Measurements from ENCODE around the gene ITGAV. TPM values are rescaled to one million over a fixed set of nuclear protein-coding genes. Genes with fewer than 3 reads are reported as not detected.

The ITGAV gene
- total and polyA plus RNA-seq, 2 of the 4 experiments (the other 2 are of a cell fraction), result 45.8 to 181 TPM

GRCh38 chr2:186696290-186696689 lies 106.4 kb downstream of the ITGAV start:
- POLR2A ChIA-PET (ENCODE audit: unreplicated experiment), result no interaction called here
- H3K4ac ChIP-seq (ENCODE audit: low read depth, low read length), result no peak overlapping the region
- no peak overlapping the region for H4K8ac ChIP-seq (ENCODE audit: low read depth in 2 of 2, low read length in 2 of 2)
- H2AK9ac ChIP-seq (replicated peaks; ENCODE audit: low read depth, low read length, poor library complexity), result no peak overlapping the region
- no peak for ATAC-seq (ENCODE audit: low read depth)
- no peak overlapping the region for H3K4me2 ChIP-seq (ENCODE audit: low read depth, low read length)
- H3K14ac ChIP-seq (replicated peaks; ENCODE audit: low read depth, low read length), result no peak overlapping the region
- H3K27me3 ChIP-seq (ENCODE audit: control insufficient read depth, insufficient read depth, low read length), result no peaks in the 10 kb centered on the region
- no peak overlapping the region for H2BK5ac ChIP-seq (ENCODE audit: low read depth, low read length, poor library complexity, severe bottlenecking)
- H3K23ac ChIP-seq (ENCODE audit: low read depth, low read length), result 0 out of 2 replicates have a peak overlapping the region, but pooled peaks have one; percentile 60
- no peak overlapping the region for H2BK15ac ChIP-seq (ENCODE audit: low read depth, low read length)
- no TSS peak for BruUV-seq (replicated peaks)
- no peak overlapping the region for H2BK20ac ChIP-seq (ENCODE audit: low read depth, low read length)
- TF ChIP-seq CHD1 (IDR thresholded peaks at IDR 0.05; ENCODE audit: low read depth, low read length) (no peak), SMC3 (IDR thresholded peaks at IDR 0.05; ENCODE audit: low read depth, low read length) (no peak), MAFK (IDR thresholded peaks at IDR 0.05; ENCODE audit: low read depth, low read length) (no peak), RAD21 (IDR thresholded peaks at IDR 0.05; ENCODE audit: low read length) (no peak), RFX5 (IDR thresholded peaks at IDR 0.05; ENCODE audit: low read depth, low read length) (no peak), RCOR1 (IDR thresholded peaks at IDR 0.05; ENCODE audit: insufficient replicate concordance, low read length) (no peak), BHLHE40 (IDR thresholded peaks at IDR 0.05; ENCODE audit: low read depth, low read length) (no peak), MAZ (IDR thresholded peaks at IDR 0.05; ENCODE audit: borderline replicate concordance, low read depth, low read length) (no peak), MXI1 (IDR thresholded peaks at IDR 0.05; ENCODE audit: borderline replicate concordance, low read depth, low read length) (no peak), CEBPB (IDR thresholded peaks at IDR 0.05; ENCODE audit: low read depth, low read length) (no peak), FOS (IDR thresholded peaks at IDR 0.05; ENCODE audit: low read depth, low read length) (no peak), NFE2L2 (IDR thresholded peaks at IDR 0.05; ENCODE audit: low read depth, low read length) (no peak), ELK1 (IDR thresholded peaks at IDR 0.05; ENCODE audit: borderline replicate concordance, low read depth, low read length) (no peak), POLR2A (IDR thresholded peaks at IDR 0.05; ENCODE audit: low read depth, low read length) (no peak)
- TF ChIP-seq, protein P1, sequence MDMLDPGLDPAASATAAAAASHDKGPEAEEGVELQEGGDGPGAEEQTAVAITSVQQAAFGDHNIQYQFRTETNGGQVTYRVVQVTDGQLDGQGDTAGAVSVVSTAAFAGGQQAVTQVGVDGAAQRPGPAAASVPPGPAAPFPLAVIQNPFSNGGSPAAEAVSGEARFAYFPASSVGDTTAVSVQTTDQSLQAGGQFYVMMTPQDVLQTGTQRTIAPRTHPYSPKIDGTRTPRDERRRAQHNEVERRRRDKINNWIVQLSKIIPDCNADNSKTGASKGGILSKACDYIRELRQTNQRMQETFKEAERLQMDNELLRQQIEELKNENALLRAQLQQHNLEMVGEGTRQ (IDR thresholded peaks at IDR 0.05; ENCODE audit: low read depth, low read length), result no peak
- TF ChIP-seq, protein P2, sequence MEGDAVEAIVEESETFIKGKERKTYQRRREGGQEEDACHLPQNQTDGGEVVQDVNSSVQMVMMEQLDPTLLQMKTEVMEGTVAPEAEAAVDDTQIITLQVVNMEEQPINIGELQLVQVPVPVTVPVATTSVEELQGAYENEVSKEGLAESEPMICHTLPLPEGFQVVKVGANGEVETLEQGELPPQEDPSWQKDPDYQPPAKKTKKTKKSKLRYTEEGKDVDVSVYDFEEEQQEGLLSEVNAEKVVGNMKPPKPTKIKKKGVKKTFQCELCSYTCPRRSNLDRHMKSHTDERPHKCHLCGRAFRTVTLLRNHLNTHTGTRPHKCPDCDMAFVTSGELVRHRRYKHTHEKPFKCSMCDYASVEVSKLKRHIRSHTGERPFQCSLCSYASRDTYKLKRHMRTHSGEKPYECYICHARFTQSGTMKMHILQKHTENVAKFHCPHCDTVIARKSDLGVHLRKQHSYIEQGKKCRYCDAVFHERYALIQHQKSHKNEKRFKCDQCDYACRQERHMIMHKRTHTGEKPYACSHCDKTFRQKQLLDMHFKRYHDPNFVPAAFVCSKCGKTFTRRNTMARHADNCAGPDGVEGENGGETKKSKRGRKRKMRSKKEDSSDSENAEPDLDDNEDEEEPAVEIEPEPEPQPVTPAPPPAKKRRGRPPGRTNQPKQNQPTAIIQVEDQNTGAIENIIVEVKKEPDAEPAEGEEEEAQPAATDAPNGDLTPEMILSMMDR (conservative IDR thresholded peaks at IDR 0.05; ENCODE audit: low read depth, low read length), result no peak
- dilution Hi-C loops (cut with HindIII; ENCODE audit: low sequenced_read_pairs, unreplicated experiment), result no loop called here
- H2AFZ ChIP-seq (replicated peaks; ENCODE audit: low read length, poor library complexity), result no peak overlapping the region
- in situ Hi-C loops (cut with MboI; ENCODE audit: low sequenced_read_pairs), result no loop called here
- no peak overlapping the region for H3K9ac ChIP-seq (ENCODE audit: low read depth, low read length)
- H2BK120ac ChIP-seq (ENCODE audit: low read depth, low read length), result no peak overlapping the region
- no peak overlapping the region for H3K27ac ChIP-seq (ENCODE audit: insufficient read depth, low read length)
- no peaks in the 10 kb centered on the region for H4K20me1 ChIP-seq (ENCODE audit: insufficient read depth, low read length)
- CTCF ChIA-PET, result no interaction called here
- H3K79me1 ChIP-seq (ENCODE audit: low read depth in 1 of 2, low read length in 2 of 2), result peaks cover 0 to 9% of the 10 kb centered on the region in 2 experiments; a peak in 3 of 4 replicates
- no peaks in the 10 kb centered on the region for H3K36me3 ChIP-seq (ENCODE audit: control insufficient read depth, insufficient read depth, low read length)
- intact Hi-C loops (cut with micrococcal nuclease), result no loop called here
- no peak overlapping the region for H3K18ac ChIP-seq (ENCODE audit: low read depth, low read length)
- H3K4me1 ChIP-seq (ENCODE audit: control insufficient read depth, insufficient read depth, low read length), result no peaks in the 10 kb centered on the region
- no peak for DNase-seq
- H3K9me1 ChIP-seq (ENCODE audit: insufficient read depth, low read length), result no peaks in the 10 kb centered on the region
- H3K56ac ChIP-seq (ENCODE audit: extremely low read depth, insufficient read depth, low read length), result no peak overlapping the region
- no peak overlapping the region for H3K4me3 ChIP-seq (ENCODE audit: insufficient read depth, low read depth, low read length)
- no peaks in the 10 kb centered on the region for H3K9me3 ChIP-seq (ENCODE audit: control insufficient read depth, insufficient read depth, low read length)
- 100% methylated on average over 4 of the region's 4 CpGs; no CpG with 5 or more reads in 1 of the 2 experiments for WGBS, 2 experiments (ENCODE audit: extremely low coverage in 2 of 2, insufficient read length in 1 of 2)
- no peak overlapping the region for H4K5ac ChIP-seq (ENCODE audit: low read depth, low read length)
- no peak overlapping the region for H2AK5ac ChIP-seq (ENCODE audit: low read depth, low read length)
- H4K91ac ChIP-seq (ENCODE audit: insufficient read depth, low read depth, low read length), result no peak overlapping the region
